ENCODE data around the gene SMG5.

- TF ChIP-seq POLR2AphosphoS5 (IDR thresholded peaks at IDR 0.05; ENCODE audit: low read depth) (no peak), CTCF (conservative IDR thresholded peaks at IDR 0.05; ENCODE audit: low read depth in 2 of 2) (no peak), EZH2 (IDR thresholded peaks at IDR 0.05; ENCODE audit: low read depth, unreplicated experiment) (no peak), REST (IDR thresholded peaks at IDR 0.05; ENCODE audit: unreplicated experiment) (no peak), ETS1 (IDR thresholded peaks at IDR 0.05) (no peak), ZNF331 (CRISPR knock-in tag; IDR thresholded peaks at IDR 0.05; ENCODE audit: low read depth) (no peak), NANOG (IDR thresholded peaks at IDR 0.05; ENCODE audit: borderline replicate concordance) (no peak), CREB1 (CRISPR knock-in tag; IDR thresholded peaks at IDR 0.05; ENCODE audit: low read depth) (no peak)
Observed at GRCh38 chr1:156225677-156226014, 57.0 kb downstream of the SMG5 start.

All from GM23338 (cell line).